Loucy (cell line): ENCODE data around the gene NHERF1.

Source experiments
- H2AFZ ChIP-seq: fragments of 200-600 bp; sonication (generic); 2 replicates; pipeline ENCODE4 v1.6.0; 2016; ENCODE audit warnings: antibody characterized with exemption, mild to moderate bottlenecking, low read length, moderate library complexity
- H3F3A ChIP-seq: fragments of 200-600 bp; 2 replicates; pipeline ENCODE4 v1.6.0; 2016; ENCODE audit warnings: antibody characterized with exemption, low read depth, mild to moderate bottlenecking
- H3K27me3 ChIP-seq: fragments of 200-600 bp; sonication (generic); 2 replicates; pipeline ENCODE4 v1.6.1; 2014; ENCODE audit warnings: low read length, mild to moderate bottlenecking; ENCODE audit not compliant: insufficient read depth, poor library complexity, severe bottlenecking
- H3K36me3 ChIP-seq: fragments of 200-600 bp; sonication (generic); 2 replicates; pipeline ENCODE4 v1.6.1; 2016; ENCODE audit warnings: low read length; ENCODE audit not compliant: insufficient read depth
- H3K4me1 ChIP-seq: fragments of 200-600 bp; sonication (generic); 2 replicates; pipeline ENCODE4 v1.5.1; 2014; ENCODE audit warnings: low read length, mild to moderate bottlenecking; ENCODE audit not compliant: insufficient read depth, poor library complexity, severe bottlenecking
- H3K4me2 ChIP-seq: fragments of 200-600 bp; sonication (generic); 2 replicates; pipeline ENCODE4 v1.6.0; 2014; ENCODE audit warnings: antibody characterized with exemption, low read length, low read depth, mild to moderate bottlenecking; ENCODE audit not compliant: poor library complexity, severe bottlenecking
- H3K4me3 ChIP-seq: fragments of 200-600 bp; sonication (generic); 2 replicates; pipeline ENCODE4 v1.5.1; 2014; ENCODE audit warnings: low read length, mild to moderate bottlenecking, mixed read lengths; ENCODE audit not compliant: poor library complexity, severe bottlenecking
- H3K79me2 ChIP-seq: fragments of 200-600 bp; sonication (generic); 2 replicates; pipeline ENCODE4 v1.6.1; 2014; ENCODE audit warnings: low read length; ENCODE audit not compliant: insufficient read depth
- H3K9ac ChIP-seq: fragments of 200-600 bp; sonication (generic); 2 replicates; pipeline ENCODE4 v1.6.0; 2014; ENCODE audit warnings: mild to moderate bottlenecking, low read depth, low read length, moderate library complexity; ENCODE audit not compliant: poor library complexity, severe bottlenecking
- H3K9me2 ChIP-seq: fragments of 200-600 bp; sonication (generic); replicated peaks from 2 replicates; pipeline ENCODE4 v1.6.1; 2016; ENCODE audit warnings: low read depth, low read length, mixed read lengths
- H3K9me3 ChIP-seq: fragments of 200-600 bp; sonication (generic); 2 replicates; pipeline ENCODE4 v1.6.1; 2014; ENCODE audit warnings: mild to moderate bottlenecking, antibody characterized with exemption, low read length, low read depth; ENCODE audit not compliant: insufficient read depth
- H4K20me1 ChIP-seq: fragments of 200-600 bp; sonication (generic); 2 replicates; pipeline ENCODE4 v1.6.0; 2014; ENCODE audit warnings: antibody characterized with exemption, low read length, mild to moderate bottlenecking; ENCODE audit not compliant: insufficient read depth, poor library complexity, severe bottlenecking
- EZH2phosphoT487 ChIP-seq: fragments of 200-600 bp; IDR thresholded peaks from 2 replicates; pipeline ENCODE4 v1.6.1; 2018; ENCODE audit warnings: antibody characterized with exemption, mild to moderate bottlenecking, moderate library complexity, borderline replicate concordance
- TF ChIP-seq, protein P1 (sequence below): fragments of 200-600 bp; sonication (generic); conservative IDR thresholded peaks from 2 replicates; pipeline ENCODE4 v1.5.1; 2014; ENCODE audit warnings: mild to moderate bottlenecking, antibody characterized with exemption, low read length

The NHERF1 gene

DNA sequence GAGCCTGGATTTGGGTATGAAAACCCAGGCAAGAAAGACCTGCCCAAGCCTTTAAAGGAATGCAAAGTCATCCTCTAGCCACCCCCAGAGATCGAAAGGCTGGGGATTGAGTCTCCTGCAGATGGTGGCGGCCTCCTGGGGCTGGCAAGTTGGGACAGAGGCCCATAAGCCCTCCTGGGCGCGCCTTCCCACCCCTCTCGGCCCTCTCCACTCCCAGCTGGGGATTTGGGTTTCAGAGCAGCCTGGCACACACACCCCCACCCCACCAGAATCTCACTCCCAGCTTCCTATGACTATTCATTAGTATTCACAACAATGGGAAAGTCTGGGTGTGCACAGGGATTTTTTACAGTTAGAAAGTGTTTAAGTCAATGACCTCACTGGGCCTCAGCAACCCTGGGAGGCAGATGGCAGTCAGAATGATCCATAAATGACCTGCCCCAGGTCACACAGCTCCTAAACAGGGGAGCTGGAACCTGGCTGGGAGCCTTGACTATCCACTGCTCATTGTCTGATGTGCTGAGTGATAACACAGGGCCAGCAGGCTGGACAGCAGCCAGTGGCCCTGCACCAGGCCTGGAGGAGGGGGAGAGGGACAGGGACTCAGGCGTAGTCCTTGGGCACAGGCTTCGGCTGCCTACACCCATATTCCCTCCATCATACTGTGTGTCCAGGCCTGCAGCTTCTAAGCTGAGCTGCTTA lies 12.1 kb downstream of the NHERF1 start:
- H3K79me2 ChIP-seq, result peaks cover 98% of the 10 kb centered on the region
- H2AFZ ChIP-seq, result no peak overlapping the region
- peaks cover 86% of the 10 kb centered on the region for H4K20me1 ChIP-seq
- no peaks in the 10 kb centered on the region for H3F3A ChIP-seq
- H3K4me3 ChIP-seq, result peak overlapping the region; percentile 70
- H3K36me3 ChIP-seq, result peaks cover 51% of the 10 kb centered on the region; the same call in 1 of the 2 replicates
- TF ChIP-seq, protein P1, sequence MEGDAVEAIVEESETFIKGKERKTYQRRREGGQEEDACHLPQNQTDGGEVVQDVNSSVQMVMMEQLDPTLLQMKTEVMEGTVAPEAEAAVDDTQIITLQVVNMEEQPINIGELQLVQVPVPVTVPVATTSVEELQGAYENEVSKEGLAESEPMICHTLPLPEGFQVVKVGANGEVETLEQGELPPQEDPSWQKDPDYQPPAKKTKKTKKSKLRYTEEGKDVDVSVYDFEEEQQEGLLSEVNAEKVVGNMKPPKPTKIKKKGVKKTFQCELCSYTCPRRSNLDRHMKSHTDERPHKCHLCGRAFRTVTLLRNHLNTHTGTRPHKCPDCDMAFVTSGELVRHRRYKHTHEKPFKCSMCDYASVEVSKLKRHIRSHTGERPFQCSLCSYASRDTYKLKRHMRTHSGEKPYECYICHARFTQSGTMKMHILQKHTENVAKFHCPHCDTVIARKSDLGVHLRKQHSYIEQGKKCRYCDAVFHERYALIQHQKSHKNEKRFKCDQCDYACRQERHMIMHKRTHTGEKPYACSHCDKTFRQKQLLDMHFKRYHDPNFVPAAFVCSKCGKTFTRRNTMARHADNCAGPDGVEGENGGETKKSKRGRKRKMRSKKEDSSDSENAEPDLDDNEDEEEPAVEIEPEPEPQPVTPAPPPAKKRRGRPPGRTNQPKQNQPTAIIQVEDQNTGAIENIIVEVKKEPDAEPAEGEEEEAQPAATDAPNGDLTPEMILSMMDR, result no peak
- no peaks in the 10 kb centered on the region for H3K27me3 ChIP-seq
- H3K4me1 ChIP-seq, result peaks cover 56% of the 10 kb centered on the region
- H3K9me3 ChIP-seq, result no peaks in the 10 kb centered on the region
- H3K9me2 ChIP-seq, result no peaks in the 10 kb centered on the region
- H3K4me2 ChIP-seq, result peak overlapping the region; percentile 80
- H3K9ac ChIP-seq, result peak overlapping the region; percentile 70

DNA sequence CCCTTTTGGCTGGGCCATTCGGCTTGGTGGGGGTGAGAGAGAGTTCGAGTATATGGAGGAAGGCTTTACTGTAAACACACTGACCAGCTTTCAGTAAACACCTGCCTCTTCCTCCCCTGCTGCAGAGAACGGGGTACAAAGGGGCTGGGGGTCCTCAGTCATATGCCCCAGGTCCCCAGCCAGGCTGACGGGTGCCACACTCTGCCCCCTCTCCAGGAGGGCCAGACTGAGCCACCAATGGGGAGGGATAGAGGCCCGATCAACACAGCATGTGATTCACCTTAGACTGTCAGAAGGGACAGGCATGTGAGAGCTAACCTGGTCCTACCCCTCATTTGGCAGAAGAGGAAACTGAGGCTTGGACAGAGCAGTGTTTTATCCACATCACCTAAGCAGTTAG lies 13.0 kb downstream of the NHERF1 start:
- Histone ChIP-seq H3K4me3 (no peak overlapping the region), H3K79me2 (peaks cover 97% of the 10 kb centered on the region), H3K27me3 (no peaks in the 10 kb centered on the region), H3K9ac (peak overlapping the region; percentile 70), H3K9me3 (no peaks in the 10 kb centered on the region), H3K36me3 (peaks cover 60% of the 10 kb centered on the region; the same call in 1 of the 2 replicates), H3K9me2 (no peaks in the 10 kb centered on the region), H2AFZ (no peak overlapping the region), H3K4me2 (peak overlapping the region; percentile 80), H4K20me1 (peaks cover 80% of the 10 kb centered on the region), H3F3A (no peaks in the 10 kb centered on the region), H3K4me1 (peaks cover 53% of the 10 kb centered on the region)
- no peak for TF ChIP-seq EZH2phosphoT487
- TF ChIP-seq, protein P1, result no peak

DNA sequence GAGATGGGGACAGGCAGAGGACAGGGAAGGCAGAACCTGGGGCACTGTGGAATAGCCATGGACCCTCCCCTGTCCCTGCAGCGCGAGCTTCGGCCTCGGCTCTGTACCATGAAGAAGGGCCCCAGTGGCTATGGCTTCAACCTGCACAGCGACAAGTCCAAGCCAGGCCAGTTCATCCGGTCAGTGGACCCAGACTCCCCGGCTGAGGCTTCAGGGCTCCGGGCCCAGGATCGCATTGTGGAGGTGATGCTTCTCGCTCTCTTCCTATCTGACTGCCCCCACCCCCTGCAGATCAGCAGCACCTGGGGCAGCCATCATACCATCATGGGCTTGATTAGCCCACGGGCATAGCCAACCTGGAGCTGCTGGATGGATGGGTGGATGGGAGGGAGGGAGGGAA lies 13.5 kb downstream of the NHERF1 start:
- Histone ChIP-seq H3K9ac (peak overlapping the region; percentile 70), H3F3A (no peaks in the 10 kb centered on the region), H3K4me2 (peak overlapping the region; percentile 80), H4K20me1 (peaks cover 79% of the 10 kb centered on the region), H3K4me3 (no peak overlapping the region), H3K9me3 (no peaks in the 10 kb centered on the region), H3K36me3 (peaks cover 62% of the 10 kb centered on the region; the same call in 1 of the 2 replicates), H3K79me2 (peaks cover 94% of the 10 kb centered on the region), H3K9me2 (no peaks in the 10 kb centered on the region), H2AFZ (no peak overlapping the region), H3K27me3 (no peaks in the 10 kb centered on the region), H3K4me1 (peaks cover 47% of the 10 kb centered on the region)
- TF ChIP-seq, protein P1, result no peak
- no peak for TF ChIP-seq EZH2phosphoT487
